Measurements from ENCODE around the gene NACAD.

GRCh38 chr7:45061352-45061751 is 27.4 kb downstream of the NACAD start:
- TF ChIP-seq CTCF (conservative IDR thresholded peaks at IDR 0.05; ENCODE audit: low read depth, low read length) (no peak), FOS (IDR thresholded peaks at IDR 0.05; ENCODE audit: low read depth, low read length) (no peak), MAFK (IDR thresholded peaks at IDR 0.05; ENCODE audit: low read depth, low read length) (no peak), POLR2A (IDR thresholded peaks at IDR 0.05; ENCODE audit: low read depth, low read length) (no peak), BHLHE40 (IDR thresholded peaks at IDR 0.05; ENCODE audit: low read depth, low read length) (no peak), SMC3 (IDR thresholded peaks at IDR 0.05; ENCODE audit: low read depth, low read length) (no peak), RAD21 (IDR thresholded peaks at IDR 0.05; ENCODE audit: low read length) (no peak), USF2 (IDR thresholded peaks at IDR 0.05; ENCODE audit: low read depth, low read length) (no peak), MXI1 (IDR thresholded peaks at IDR 0.05; ENCODE audit: borderline replicate concordance, low read depth, low read length) (no peak), CEBPB (IDR thresholded peaks at IDR 0.05; ENCODE audit: low read depth, low read length) (no peak), RCOR1 (IDR thresholded peaks at IDR 0.05; ENCODE audit: insufficient replicate concordance, low read length) (no peak), RFX5 (IDR thresholded peaks at IDR 0.05; ENCODE audit: low read depth, low read length) (no peak)
- TF ChIP-seq, protein P1, sequence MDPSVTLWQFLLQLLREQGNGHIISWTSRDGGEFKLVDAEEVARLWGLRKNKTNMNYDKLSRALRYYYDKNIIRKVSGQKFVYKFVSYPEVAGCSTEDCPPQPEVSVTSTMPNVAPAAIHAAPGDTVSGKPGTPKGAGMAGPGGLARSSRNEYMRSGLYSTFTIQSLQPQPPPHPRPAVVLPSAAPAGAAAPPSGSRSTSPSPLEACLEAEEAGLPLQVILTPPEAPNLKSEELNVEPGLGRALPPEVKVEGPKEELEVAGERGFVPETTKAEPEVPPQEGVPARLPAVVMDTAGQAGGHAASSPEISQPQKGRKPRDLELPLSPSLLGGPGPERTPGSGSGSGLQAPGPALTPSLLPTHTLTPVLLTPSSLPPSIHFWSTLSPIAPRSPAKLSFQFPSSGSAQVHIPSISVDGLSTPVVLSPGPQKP (IDR thresholded peaks at IDR 0.05; ENCODE audit: borderline replicate concordance, low read depth, low read length): no peak
